H1 (cell line): Measurements from ENCODE around the gene SCARB1. TPM values are rescaled to one million over a fixed set of nuclear protein-coding genes. Genes with fewer than 3 reads are reported as not detected.
A peak's percentile ranks its signal among the peaks of the same experiment; 100 is the strongest.
"Not testable (repeated sequence)": the region's sequence is repeated elsewhere in the genome, so short reads cannot be mapped to it uniquely, and the experiment has no call there.

Experiments used
- CTCF ChIA-PET: fragments of 300-600 bp; sonication (Branson Sonifier 250); formaldehyde crosslinking; loops from one replicate; lab custom pipeline; 2021; ENCODE audit not compliant: partially characterized antibody; lab: Charles Lee
- POLR2A ChIA-PET: fragments of 300-600 bp; sonication (Branson Sonifier 250); formaldehyde crosslinking; loops from one replicate; lab custom pipeline; 2021; ENCODE audit warnings: inconsistent platforms; ENCODE audit not compliant: partially characterized antibody; lab: Charles Lee
- DNase-seq, 2 experiments: peaks; one replicate each; pipeline versions ENCODE4 v3.0.0 to v3.0.0-alpha.2; 2010 to 2022; ENCODE audit warnings: low spot score in 2 of 2, low read depth in 1 of 2, mixed read lengths in 1 of 2
- FAIRE-seq: peaks from 2 replicates; lab custom pipeline; 2011; peaks lifted over from hg19 to GRCh38; lab: Jason Lieb, UNC
- H2AFZ ChIP-seq: 2 replicates; pipeline ENCODE4 v1.8.1; 2012; ENCODE audit warnings: low read length, inconsistent platforms
- H2AK5ac ChIP-seq: 2 replicates; pipeline ENCODE4 v1.6.1; 2013; ENCODE audit warnings: low read depth, low read length
- H2BK120ac ChIP-seq: replicated peaks from 2 replicates; pipeline ENCODE3; 2013; ENCODE audit warnings: low read depth, low read length, inconsistent platforms
- H2BK12ac ChIP-seq: 2 replicates; pipeline ENCODE4 v1.6.1; 2013; ENCODE audit warnings: low read depth, low read length
- H2BK15ac ChIP-seq: 2 replicates; pipeline ENCODE4 v1.6.1; 2013; ENCODE audit warnings: low read length
- H2BK20ac ChIP-seq: 2 replicates; pipeline ENCODE4 v1.6.1; 2013; ENCODE audit warnings: low read length
- H2BK5ac ChIP-seq: 2 replicates; pipeline ENCODE4 v1.6.1; 2013; ENCODE audit warnings: low read depth, low read length
- H3K14ac ChIP-seq: 2 replicates; pipeline ENCODE4 v1.6.1; 2013; ENCODE audit warnings: inconsistent platforms; ENCODE audit not compliant: insufficient read length
- H3K18ac ChIP-seq: 2 replicates; pipeline ENCODE4 v1.6.1; 2013; ENCODE audit warnings: low read length; ENCODE audit errors: extremely low read depth
- H3K23ac ChIP-seq: 2 replicates; pipeline ENCODE4 v1.6.1; 2013; ENCODE audit warnings: inconsistent platforms; ENCODE audit not compliant: insufficient read length
- H3K23me2 ChIP-seq: 2 replicates; pipeline ENCODE4 v1.6.1; 2013; ENCODE audit warnings: low read depth, low read length
- H3K27ac ChIP-seq: 2 replicates; pipeline ENCODE4 v1.6.1; 2011; ENCODE audit warnings: low read depth, low read length, inconsistent platforms
- H3K27me3 ChIP-seq, 4 experiments: replicated peaks in 1 of 4; 1 replicate in 1 of 4; 2 replicates in 3 of 4; pipeline versions ENCODE4 v1.6.1 to v1.8.1; 2011 to 2013; ENCODE audit warnings: low read length in 3 of 4, mild to moderate bottlenecking in 3 of 4, inconsistent platforms in 2 of 4, mixed read lengths in 2 of 4, moderate library complexity in 1 of 4; ENCODE audit not compliant: control insufficient read depth in 3 of 4, insufficient read depth in 3 of 4; ENCODE audit errors: extremely low read depth in 1 of 4
- H3K36me3 ChIP-seq, 4 experiments: 2 replicates each; pipeline versions ENCODE4 v1.6.1 to v1.8.1; 2011 to 2013; ENCODE audit warnings: mild to moderate bottlenecking in 4 of 4, low read length in 3 of 4, moderate library complexity in 2 of 4, control low read depth in 1 of 4, inconsistent platforms in 1 of 4; ENCODE audit not compliant: insufficient read depth in 4 of 4, control insufficient read depth in 2 of 4
- H3K4ac ChIP-seq: replicated peaks from 2 replicates; pipeline ENCODE3; 2013; ENCODE audit warnings: low read length, low read depth, mixed read lengths, inconsistent platforms; ENCODE audit not compliant: insufficient read length
- H3K4me1 ChIP-seq, 4 experiments: replicated peaks in 1 of 4; 1 replicate in 1 of 4; 2 replicates in 3 of 4; pipeline versions ENCODE4 v1.6.1 to v1.8.1; 2011 to 2013; ENCODE audit warnings: low read length in 3 of 4, inconsistent platforms in 2 of 4, mixed read lengths in 1 of 4; ENCODE audit not compliant: insufficient read depth in 4 of 4, control insufficient read depth in 3 of 4
- H3K4me2 ChIP-seq, 2 experiments: 2 replicates each; pipeline versions ENCODE4 v1.6.1 to v1.8.1; 2011 to 2013; ENCODE audit warnings: low read depth in 2 of 2, low read length in 2 of 2, control low read depth in 1 of 2, inconsistent platforms in 1 of 2, mild to moderate bottlenecking in 1 of 2; ENCODE audit not compliant: insufficient read depth in 1 of 2
- H3K4me3 ChIP-seq, 4 experiments: fragments of 200-600, 300-600 bp in 1 of 4; sonication (generic), shearing (Covaris generic), sonication (Bioruptor Twin) in 1 of 4; 2 replicates each; pipeline versions ENCODE4 v1.5.1 to v1.8.1; 2011 to 2016; ENCODE audit warnings: low read length in 4 of 4, low read depth in 3 of 4, control low read depth in 2 of 4, inconsistent platforms in 2 of 4, mild to moderate bottlenecking in 2 of 4, mixed read lengths in 1 of 4, moderate library complexity in 1 of 4; ENCODE audit not compliant: insufficient read depth in 2 of 4; ENCODE audit errors: extremely low read depth in 1 of 4
- H3K56ac ChIP-seq: replicated peaks from 2 replicates; pipeline ENCODE3; 2013; ENCODE audit warnings: low read depth, mild to moderate bottlenecking, mixed read lengths, low read length, inconsistent platforms; ENCODE audit not compliant: insufficient read length
- H3K79me1 ChIP-seq: 2 replicates; pipeline ENCODE4 v1.6.1; 2013; ENCODE audit warnings: low read depth, low read length, control low read depth
- H3K79me2 ChIP-seq, 2 experiments: 2 replicates each; pipeline versions ENCODE4 v1.6.1 to v1.8.1; 2012 to 2013; ENCODE audit warnings: low read length in 2 of 2, mild to moderate bottlenecking in 2 of 2, inconsistent platforms in 1 of 2; ENCODE audit not compliant: insufficient read depth in 2 of 2, control insufficient read depth in 1 of 2
- H3K9ac ChIP-seq, 4 experiments: replicated peaks in 1 of 4; 1 replicate in 1 of 4; 2 replicates in 3 of 4; pipeline versions ENCODE4 v1.6.1 to v1.8.1; 2011 to 2013; ENCODE audit warnings: low read depth in 3 of 4, low read length in 3 of 4, control low read depth in 2 of 4, mild to moderate bottlenecking in 2 of 4, moderate library complexity in 2 of 4, inconsistent platforms in 1 of 4; ENCODE audit errors: extremely low read depth in 1 of 4
- H3K9me3 ChIP-seq, 2 experiments: 2 replicates each; pipeline versions ENCODE4 v1.6.1 to v1.8.1; 2012 to 2013; ENCODE audit warnings: mild to moderate bottlenecking in 2 of 2, moderate library complexity in 2 of 2, control low read depth in 1 of 2, inconsistent platforms in 1 of 2, low read depth in 1 of 2, low read length in 1 of 2, mixed read lengths in 1 of 2; ENCODE audit not compliant: insufficient read depth in 2 of 2
- H4K20me1 ChIP-seq, 2 experiments: replicated peaks in 1 of 2; 2 replicates each; pipeline versions ENCODE3 to v1.8.1; 2011 to 2013; ENCODE audit warnings: inconsistent platforms in 2 of 2, low read length in 2 of 2, mild to moderate bottlenecking in 1 of 2; ENCODE audit not compliant: insufficient read depth in 2 of 2, control insufficient read depth in 1 of 2
- H4K5ac ChIP-seq: 2 replicates; pipeline ENCODE4 v1.6.1; 2013; ENCODE audit warnings: low read length, low read depth, mixed read lengths, inconsistent platforms; ENCODE audit not compliant: insufficient read length
- H4K8ac ChIP-seq: 2 replicates; pipeline ENCODE4 v1.8.0; 2013; ENCODE audit warnings: mild to moderate bottlenecking, moderate library complexity, low read length, inconsistent platforms; ENCODE audit not compliant: insufficient read depth; ENCODE audit errors: extremely low read depth
- H4K91ac ChIP-seq: replicated peaks from 2 replicates; pipeline ENCODE3; 2013; ENCODE audit warnings: low read length, mixed read lengths, inconsistent platforms; ENCODE audit not compliant: insufficient read length
- WGBS, 2 experiments: shearing (Covaris generic) in 1 of 2; methylation state at CpG; one replicate each; pipeline versions ENCODE4 v1.1.6 to v1.1.7; 2013 to 2015; ENCODE audit warnings: low lambda C conversion rate in 2 of 2, mixed read lengths in 2 of 2, inconsistent platforms in 1 of 2, low coverage in 1 of 2, missing lambda C conversion rate in 1 of 2; ENCODE audit not compliant: insufficient replicate concordance in 2 of 2, insufficient coverage in 1 of 2, insufficient read length in 1 of 2; ENCODE audit errors: extremely low coverage in 1 of 2, missing lambda C conversion rate in 1 of 2; 5-methylcytosine and 5-hydroxymethylcytosine counted together
- polyA plus RNA-seq, 7 experiments: library from polyadenylated mRNA; depleted of rRNA in 3 of 7; stranded (reverse) in 5 of 7; unstranded in 2 of 7; fragments of >200 nt in 5 of 7; fragments of 200-250 nt in 2 of 7; gene quantifications; 1 replicate in 5 of 7; 2 replicates in 1 of 7; 4 replicates in 1 of 7; pipeline versions ENCODE4 v1.2.1 to v1.2.3, GENCODE V29; 2011 to 2013; ENCODE audit warnings: missing spikeins in 2 of 7, mixed read lengths in 2 of 7
- total RNA-seq: library from RNA; stranded (reverse); fragmentation: NEBNext Ultra II Directional; extraction: Animal tissue kit (Norgen Biotek cat#: 25700); gene quantifications from 2 replicates; pipeline ENCODE4 v1.2.1, GENCODE V29; 2021

SCARB1 gene
- total and polyA plus RNA-seq, 2 of the 8 experiments (the other 6 are each of a cell fraction or from before 2014, with no cell fraction given) = 45.3 to 57.1 TPM

DNA sequence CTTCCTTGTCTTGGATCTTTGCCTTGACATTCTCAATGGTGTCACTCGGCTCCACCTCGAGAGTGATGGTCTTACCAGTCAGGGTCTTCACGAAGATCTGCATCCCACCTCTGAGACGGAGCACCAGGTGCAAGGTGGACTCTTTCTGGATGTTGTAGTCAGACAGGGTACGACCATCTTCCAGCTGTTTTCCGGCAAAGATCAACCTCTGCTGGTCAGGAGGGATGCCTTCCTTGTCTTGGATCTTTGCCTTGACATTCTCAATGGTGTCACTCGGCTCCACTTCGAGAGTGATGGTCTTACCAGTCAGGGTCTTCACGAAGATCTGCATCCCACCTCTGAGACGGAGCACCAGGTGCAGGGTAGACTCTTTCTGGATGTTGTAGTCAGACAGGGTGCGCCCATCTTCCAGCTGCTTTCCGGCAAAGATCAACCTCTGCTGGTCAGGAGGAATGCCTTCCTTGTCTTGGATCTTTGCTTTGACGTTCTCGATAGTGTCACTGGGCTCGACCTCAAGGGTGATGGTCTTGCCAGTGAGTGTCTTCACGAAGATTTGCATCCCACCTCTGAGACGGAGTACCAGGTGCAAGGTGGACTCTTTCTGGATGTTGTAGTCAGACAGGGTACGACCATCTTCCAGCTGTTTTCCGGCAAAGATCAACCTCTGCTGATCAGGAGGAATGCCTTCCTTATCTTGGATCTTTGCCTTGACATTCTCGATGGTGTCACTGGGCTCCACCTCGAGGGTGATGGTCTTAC is 49.0 kb upstream of the SCARB1 start:
- H3K9me3 ChIP-seq, FAIRE-seq, H2BK12ac ChIP-seq, H3K23ac ChIP-seq, H2BK120ac ChIP-seq, H4K8ac ChIP-seq, H3K23me2 ChIP-seq, H3K79me1 ChIP-seq, H3K18ac ChIP-seq, H3K27ac ChIP-seq, H2BK5ac ChIP-seq, H2AK5ac ChIP-seq, H3K14ac ChIP-seq, H3K9ac ChIP-seq, H2BK20ac ChIP-seq, H2BK15ac ChIP-seq, H3K56ac ChIP-seq, H3K4me3 ChIP-seq, DNase-seq, H2AFZ ChIP-seq, H3K27me3 ChIP-seq, H4K5ac ChIP-seq, H4K91ac ChIP-seq, H3K4ac ChIP-seq: not testable (repeated sequence)
- POLR2A ChIA-PET = interaction anchor here (0.8 to 5.6 kb wide), 7 partner anchors 7 to 64 kb away, joined by 3 to 34 read pairs (median 27); partner anchors contain the start of gene SCARB1
- Histone ChIP-seq H3K79me2 (peaks cover 8 to 30% of the 10 kb centered on the region in 2 experiments), H3K36me3 (peaks cover 12 to 28% (median 23%) of the 10 kb centered on the region in 4 experiments; a peak in 7 of 8 replicates), H3K4me1 (peaks cover 2 to 13% (median 9%) of the 10 kb centered on the region in 4 experiments; a peak in 6 of 7 replicates), H3K4me2 (peak overlapping the region; percentile 42 to 82; a peak in 3 of 4 replicates), H4K20me1 (peaks cover 16 to 19% of the 10 kb centered on the region in 2 experiments)
- CTCF ChIA-PET = interaction anchor here (1.6 kb wide), 1 partner anchor 11 kb away, joined by 4 read pairs; no protein-coding TSS in a partner anchor
- WGBS, 2 experiments = 96% methylated on average over 15 of the region's 21 CpGs; no CpG with 5 or more reads in 1 of the 2 experiments
